ENCODE measurements around the gene OR10C1. TPM values are rescaled to one million over a fixed set of nuclear protein-coding genes. Genes with fewer than 3 reads are reported as not detected.

Gene OR10C1
- total and polyA plus RNA-seq, 2 of the 4 experiments (the other 2 are of a cell fraction), result not detected

DNA sequence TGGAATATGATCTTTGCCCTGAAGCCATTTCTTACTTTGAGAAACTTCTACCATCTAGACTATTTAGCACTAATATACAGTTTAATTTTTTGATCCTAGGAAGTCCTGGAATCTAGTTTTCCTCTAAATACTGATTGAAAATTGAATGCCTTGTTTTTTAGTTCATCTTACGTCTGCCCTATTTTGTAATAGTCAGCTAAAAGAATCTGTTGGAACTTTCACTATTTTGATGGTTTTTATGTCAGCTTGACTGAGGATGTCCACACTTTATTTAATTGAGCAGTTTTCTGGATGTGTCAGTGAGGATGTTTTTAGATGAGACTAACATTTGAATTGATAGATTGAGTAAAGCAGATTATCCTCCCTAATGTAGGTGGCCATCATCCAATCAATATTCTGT is 35.3 kb upstream of the OR10C1 start:
- peak; percentile 24; the same call in 1 of the 2 replicates for TF ChIP-seq MAFK (IDR thresholded peaks at IDR 0.05; ENCODE audit: low read depth, low read length)
- TF ChIP-seq NFE2L2 (IDR thresholded peaks at IDR 0.05; ENCODE audit: low read depth, low read length), result no peak
- Histone ChIP-seq H3K79me1 (ENCODE audit: low read depth in 1 of 2, low read length in 2 of 2) (no peaks in the 10 kb centered on the region), H3K18ac (ENCODE audit: low read depth, low read length) (no peak overlapping the region), H3K56ac (ENCODE audit: extremely low read depth, insufficient read depth, low read length) (no peak overlapping the region), H3K23ac (ENCODE audit: low read depth, low read length) (no peak overlapping the region), H3K14ac (replicated peaks; ENCODE audit: low read depth, low read length) (no peak overlapping the region), H3K9ac (ENCODE audit: low read depth, low read length) (no peak overlapping the region), H3K36me3 (ENCODE audit: control insufficient read depth, insufficient read depth, low read length) (no peaks in the 10 kb centered on the region), H2AK9ac (replicated peaks; ENCODE audit: low read depth, low read length, poor library complexity) (no peak overlapping the region), H2AK5ac (ENCODE audit: low read depth, low read length) (no peak overlapping the region), H3K9me1 (ENCODE audit: insufficient read depth, low read length) (no peaks in the 10 kb centered on the region), H2AFZ (replicated peaks; ENCODE audit: low read length, poor library complexity) (no peak overlapping the region), H2BK15ac (ENCODE audit: low read depth, low read length) (no peak overlapping the region), H2BK20ac (ENCODE audit: low read depth, low read length) (no peak overlapping the region), H3K4me3 (ENCODE audit: insufficient read depth, low read depth, low read length) (no peak overlapping the region), H3K9me3 (ENCODE audit: control insufficient read depth, insufficient read depth, low read length) (no peaks in the 10 kb centered on the region; the same call in 1 of the 2 replicates), H3K27me3 (ENCODE audit: control insufficient read depth, insufficient read depth, low read length) (no peaks in the 10 kb centered on the region), H4K8ac (ENCODE audit: low read depth in 2 of 2, low read length in 2 of 2) (no peak overlapping the region), H4K5ac (ENCODE audit: low read depth, low read length) (no peak overlapping the region), H3K27ac (ENCODE audit: insufficient read depth, low read length) (no peak overlapping the region), H3K4me1 (ENCODE audit: control insufficient read depth, insufficient read depth, low read length) (no peaks in the 10 kb centered on the region), H4K91ac (ENCODE audit: insufficient read depth, low read depth, low read length) (no peak overlapping the region), H2BK120ac (ENCODE audit: low read depth, low read length) (no peak overlapping the region), H4K20me1 (ENCODE audit: insufficient read depth, low read length) (no peaks in the 10 kb centered on the region), H3K4me2 (ENCODE audit: low read depth, low read length) (no peak overlapping the region), H2BK5ac (ENCODE audit: low read depth, low read length, poor library complexity, severe bottlenecking) (no peak overlapping the region), H3K4ac (ENCODE audit: low read depth, low read length) (no peak overlapping the region)
- WGBS, 2 experiments (ENCODE audit: extremely low coverage in 2 of 2, insufficient read length in 1 of 2), result no CpG with 5 or more reads among the region's 1 CpG
- DNase-seq (no peak), ATAC-seq (ENCODE audit: low read depth) (no peak)
- dilution Hi-C loops (cut with HindIII; ENCODE audit: low sequenced_read_pairs, unreplicated experiment) (no loop called here), in situ Hi-C loops (cut with MboI; ENCODE audit: low sequenced_read_pairs) (no loop called here), intact Hi-C loops (cut with micrococcal nuclease) (no loop called here)
- ChIA-PET CTCF (no interaction called here), POLR2A (ENCODE audit: unreplicated experiment) (no interaction called here)
- no TSS peak for BruUV-seq (replicated peaks)

Data from IMR-90 (cell line).